ENCODE measurements around the gene LYST.
A peak's percentile ranks its signal among the peaks of the same experiment; 100 is the strongest.

LYST gene

GRCh38 chr1:235844776-235845175 lies 21.9 kb downstream of the LYST start:
- H3K27ac ChIP-seq (ENCODE audit: low read depth, low read length, poor library complexity, severe bottlenecking) = no peak overlapping the region
- H3K79me2 ChIP-seq (ENCODE audit: insufficient read depth, low read length) = no peaks in the 10 kb centered on the region
- H3K27me3 ChIP-seq (ENCODE audit: insufficient read depth, low read length) = no peaks in the 10 kb centered on the region
- H3K9me2 ChIP-seq (ENCODE audit: low read depth, low read length) = no peaks in the 10 kb centered on the region
- no peak overlapping the region for H2AFZ ChIP-seq (ENCODE audit: low read length)
- no peaks in the 10 kb centered on the region for H4K20me1 ChIP-seq (ENCODE audit: insufficient read depth, low read length)
- H3K4me1 ChIP-seq (ENCODE audit: insufficient read depth, low read length, severe bottlenecking) = no peaks in the 10 kb centered on the region
- H3K9me3 ChIP-seq (ENCODE audit: low read length) = no peaks in the 10 kb centered on the region
- no peaks in the 10 kb centered on the region for H3F3A ChIP-seq (ENCODE audit: insufficient read depth, low read length)
- H3K36me3 ChIP-seq (ENCODE audit: insufficient read depth, low read length) = no peaks in the 10 kb centered on the region
- TF ChIP-seq EZH2 (IDR thresholded peaks at IDR 0.05; ENCODE audit: borderline replicate concordance, low read length) (no peak), CTCF (IDR thresholded peaks at IDR 0.05; ENCODE audit: low read length) (no peak)
- H3K9ac ChIP-seq (ENCODE audit: low read length) = no peak overlapping the region
- H3K4me3 ChIP-seq (ENCODE audit: low read depth, low read length, poor library complexity, severe bottlenecking) = no peak overlapping the region
- no peak overlapping the region for H3K4me2 ChIP-seq (ENCODE audit: low read length)

GRCh38 chr1:235843461-235843961 lies 23.2 kb downstream of the LYST start:
- Histone ChIP-seq H3K27ac (ENCODE audit: low read depth, low read length, poor library complexity, severe bottlenecking) (no peak overlapping the region), H3K9ac (ENCODE audit: low read length) (no peak overlapping the region), H3K9me2 (ENCODE audit: low read depth, low read length) (no peaks in the 10 kb centered on the region), H3K27me3 (ENCODE audit: insufficient read depth, low read length) (no peaks in the 10 kb centered on the region), H3K4me1 (ENCODE audit: insufficient read depth, low read length, severe bottlenecking) (no peaks in the 10 kb centered on the region), H4K20me1 (ENCODE audit: insufficient read depth, low read length) (no peaks in the 10 kb centered on the region), H3K4me3 (ENCODE audit: low read depth, low read length, poor library complexity, severe bottlenecking) (no peak overlapping the region), H3F3A (ENCODE audit: insufficient read depth, low read length) (no peaks in the 10 kb centered on the region), H3K79me2 (ENCODE audit: insufficient read depth, low read length) (no peaks in the 10 kb centered on the region), H3K36me3 (ENCODE audit: insufficient read depth, low read length) (no peaks in the 10 kb centered on the region), H3K9me3 (ENCODE audit: low read length) (no peaks in the 10 kb centered on the region), H3K4me2 (ENCODE audit: low read length) (no peak overlapping the region), H2AFZ (ENCODE audit: low read length) (no peak overlapping the region)
- TF ChIP-seq EZH2 (IDR thresholded peaks at IDR 0.05; ENCODE audit: borderline replicate concordance, low read length) (no peak), CTCF (IDR thresholded peaks at IDR 0.05; ENCODE audit: low read length) (peak; percentile 50)

DNA sequence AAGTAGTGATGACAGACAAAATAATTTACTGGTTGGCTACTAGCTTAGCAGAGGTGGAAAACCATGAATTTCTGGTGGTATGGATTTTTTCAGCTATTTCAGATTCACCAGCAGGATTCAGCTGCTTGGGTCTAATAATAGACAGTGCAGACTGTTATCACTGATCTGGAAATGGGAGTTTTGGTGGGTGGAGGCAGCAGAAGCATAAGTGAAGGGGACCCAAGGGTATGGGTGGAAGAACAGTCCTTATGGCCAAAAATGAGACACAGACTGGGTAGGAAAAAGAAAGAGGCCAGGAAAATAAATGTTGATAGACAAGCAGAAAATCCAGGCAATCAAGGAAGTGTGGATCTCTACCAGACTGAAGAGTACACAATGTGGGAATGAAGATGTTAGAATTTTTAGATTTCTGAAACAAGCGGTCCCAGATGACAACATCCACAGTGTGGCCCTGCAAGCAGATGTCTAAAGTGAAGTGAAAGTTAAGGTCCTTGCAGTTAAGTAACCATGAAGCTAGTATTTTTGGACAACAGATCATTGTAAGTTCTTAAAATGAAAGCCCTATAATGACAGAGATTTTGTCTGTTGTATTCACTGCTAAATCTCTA lies 24.7 kb downstream of the LYST start:
- Histone ChIP-seq H3K9ac (ENCODE audit: low read length) (no peak overlapping the region), H3K27me3 (ENCODE audit: insufficient read depth, low read length) (no peaks in the 10 kb centered on the region), H3F3A (ENCODE audit: insufficient read depth, low read length) (no peaks in the 10 kb centered on the region), H2AFZ (ENCODE audit: low read length) (no peak overlapping the region), H3K27ac (ENCODE audit: low read depth, low read length, poor library complexity, severe bottlenecking) (no peak overlapping the region), H3K4me1 (ENCODE audit: insufficient read depth, low read length, severe bottlenecking) (no peaks in the 10 kb centered on the region), H3K4me3 (ENCODE audit: low read depth, low read length, poor library complexity, severe bottlenecking) (no peak overlapping the region), H3K4me2 (ENCODE audit: low read length) (no peak overlapping the region), H3K9me3 (ENCODE audit: low read length) (no peaks in the 10 kb centered on the region), H3K79me2 (ENCODE audit: insufficient read depth, low read length) (no peaks in the 10 kb centered on the region), H3K36me3 (ENCODE audit: insufficient read depth, low read length) (no peaks in the 10 kb centered on the region), H3K9me2 (ENCODE audit: low read depth, low read length) (no peaks in the 10 kb centered on the region), H4K20me1 (ENCODE audit: insufficient read depth, low read length) (no peaks in the 10 kb centered on the region)
- no peak for TF ChIP-seq EZH2 (IDR thresholded peaks at IDR 0.05; ENCODE audit: borderline replicate concordance, low read length)

- Histone ChIP-seq H3K79me2 (ENCODE audit: insufficient read depth, low read length) (no peaks in the 10 kb centered on the region), H4K20me1 (ENCODE audit: insufficient read depth, low read length) (no peaks in the 10 kb centered on the region), H3K9ac (ENCODE audit: low read length) (no peak overlapping the region), H3K4me1 (ENCODE audit: insufficient read depth, low read length, severe bottlenecking) (no peaks in the 10 kb centered on the region), H3K9me2 (ENCODE audit: low read depth, low read length) (no peaks in the 10 kb centered on the region), H3K36me3 (ENCODE audit: insufficient read depth, low read length) (no peaks in the 10 kb centered on the region), H3F3A (ENCODE audit: insufficient read depth, low read length) (no peaks in the 10 kb centered on the region), H3K4me3 (ENCODE audit: low read depth, low read length, poor library complexity, severe bottlenecking) (no peak overlapping the region), H3K9me3 (ENCODE audit: low read length) (no peaks in the 10 kb centered on the region), H3K27ac (ENCODE audit: low read depth, low read length, poor library complexity, severe bottlenecking) (no peak overlapping the region), H2AFZ (ENCODE audit: low read length) (no peak overlapping the region), H3K4me2 (ENCODE audit: low read length) (no peak overlapping the region), H3K27me3 (ENCODE audit: insufficient read depth, low read length) (no peaks in the 10 kb centered on the region)
- TF ChIP-seq CTCF (IDR thresholded peaks at IDR 0.05; ENCODE audit: low read length) = no peak
- TF ChIP-seq EZH2 (IDR thresholded peaks at IDR 0.05; ENCODE audit: borderline replicate concordance, low read length) = no peak
These were observed 28.7 kb downstream of the LYST start for GRCh38 chr1:235838021-235838420.

All from OCI-LY1 (cell line).